Omental fat pad (tissue), 4 donors: Measurements from ENCODE around the gene CENPB. TPM values are rescaled to one million over a fixed set of nuclear protein-coding genes. Genes with fewer than 3 reads are reported as not detected.

Experiments used
- ATAC-seq: fragments of 150-250 bp; one replicate; pipeline ENCODE4 v1.9.1; 2016; ENCODE audit warnings: mild to moderate bottlenecking, moderate library complexity; ENCODE audit not compliant: low FRiP score
- DNase-seq: peaks from one replicate; pipeline ENCODE4 v3.0.0-alpha.2; 2019; ENCODE audit warnings: low spot score
- CTCF ChIP-seq, 3 donors: fragments of 450-650 bp; IDR thresholded peaks; one replicate each; pipeline ENCODE4 v1.5.1; 2016 to 2017; ENCODE audit warnings: antibody characterized with exemption in 3 of 3, mild to moderate bottlenecking in 3 of 3, moderate library complexity in 2 of 3
- total RNA-seq, 4 donors: library from RNA; depleted of rRNA; stranded (reverse); fragments of >200 nt; gene quantifications; one replicate each; pipeline ENCODE4 v1.1.0, GENCODE V29; 2016

Gene CENPB
- total RNA-seq, 4 donors from 2014 or later: 52.2 to 98.4 (median 76.8) TPM

- peak; percentile 25 for ATAC-seq
- no peak for TF ChIP-seq CTCF (IDR thresholded peaks at IDR 0.05)
- DNase-seq: no peak
Observed at GRCh38 chr20:3786126-3786484, 435 bp downstream of the CENPB start.

GRCh38 chr20:3785240-3786125 is 1.1 kb downstream of the CENPB start:
- DNase-seq (no peak), ATAC-seq (peak; percentile 3)
- no peak for TF ChIP-seq CTCF (IDR thresholded peaks at IDR 0.05)

GRCh38 chr20:3784863-3785239 is 1.7 kb downstream of the CENPB start:
- TF ChIP-seq CTCF (IDR thresholded peaks at IDR 0.05): no peak
- ATAC-seq: no peak
- no peak for DNase-seq

- no peak for ATAC-seq
- no peak for TF ChIP-seq CTCF (IDR thresholded peaks at IDR 0.05)
- no peak for DNase-seq
Observed at GRCh38 chr20:3784216-3784853, 2.2 kb downstream of the CENPB start.

GRCh38 chr20:3783511-3784195 is 2.9 kb downstream of the CENPB start:
- no peak for DNase-seq
- no peak for TF ChIP-seq CTCF (IDR thresholded peaks at IDR 0.05)
- ATAC-seq: no peak

GRCh38 chr20:3783068-3783489 is 3.5 kb downstream of the CENPB start:
- no peak for ATAC-seq

More at GRCh38 chr20:3783068-3783489, 3.5 kb downstream of the CENPB start:
- no peak for TF ChIP-seq CTCF (IDR thresholded peaks at IDR 0.05)
- DNase-seq: no peak
